ENCODE measurements around the gene MAPK8IP2. TPM values are rescaled to one million over a fixed set of nuclear protein-coding genes. Genes with fewer than 3 reads are reported as not detected.
"Not testable (repeated sequence)": the region's sequence is repeated elsewhere in the genome, so short reads cannot be mapped to it uniquely, and the experiment has no call there.

The MAPK8IP2 gene
- total RNA-seq, 1 experiment from 2014 or later, result 2.2 TPM

DNA sequence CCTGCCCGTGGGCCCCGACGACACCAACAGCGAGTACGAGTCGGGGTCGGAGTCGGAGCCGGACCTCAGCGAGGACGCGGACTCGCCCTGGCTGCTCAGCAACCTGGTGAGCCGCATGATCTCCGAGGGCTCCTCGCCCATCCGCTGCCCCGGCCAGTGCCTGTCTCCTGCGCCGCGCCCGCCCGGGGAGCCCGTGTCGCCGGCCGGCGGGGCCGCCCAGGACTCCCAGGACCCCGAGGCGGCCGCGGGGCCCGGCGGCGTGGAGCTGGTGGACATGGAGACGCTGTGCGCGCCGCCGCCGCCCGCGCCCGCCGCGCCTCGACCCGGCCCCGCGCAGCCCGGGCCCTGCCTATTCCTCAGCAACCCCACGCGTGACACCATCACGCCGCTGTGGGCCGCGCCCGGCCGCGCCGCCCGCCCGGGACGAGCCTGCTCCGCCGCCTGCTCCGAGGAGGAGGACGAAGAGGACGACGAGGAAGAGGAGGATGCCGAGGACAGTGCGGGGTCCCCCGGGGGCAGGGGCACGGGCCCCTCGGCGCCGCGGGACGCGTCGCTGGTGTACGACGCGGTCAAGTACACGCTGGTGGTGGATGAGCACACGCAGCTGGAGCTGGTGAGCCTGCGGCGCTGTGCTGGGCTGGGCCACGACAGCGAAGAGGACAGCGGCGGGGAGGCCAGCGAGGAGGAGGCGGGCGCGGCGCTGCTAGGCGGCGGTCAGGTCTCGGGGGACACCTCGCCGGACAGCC lies 3.8 kb downstream of the MAPK8IP2 start:
- Histone ChIP-seq H3K4me3 (no peak overlapping the region), H3K36me3 (no peaks in the 10 kb centered on the region), H3K27me3 (peaks cover 4% of the 10 kb centered on the region; the same call in 1 of the 2 replicates), H3K9me3 (no peaks in the 10 kb centered on the region)
- no peak for DNase-seq

DNA sequence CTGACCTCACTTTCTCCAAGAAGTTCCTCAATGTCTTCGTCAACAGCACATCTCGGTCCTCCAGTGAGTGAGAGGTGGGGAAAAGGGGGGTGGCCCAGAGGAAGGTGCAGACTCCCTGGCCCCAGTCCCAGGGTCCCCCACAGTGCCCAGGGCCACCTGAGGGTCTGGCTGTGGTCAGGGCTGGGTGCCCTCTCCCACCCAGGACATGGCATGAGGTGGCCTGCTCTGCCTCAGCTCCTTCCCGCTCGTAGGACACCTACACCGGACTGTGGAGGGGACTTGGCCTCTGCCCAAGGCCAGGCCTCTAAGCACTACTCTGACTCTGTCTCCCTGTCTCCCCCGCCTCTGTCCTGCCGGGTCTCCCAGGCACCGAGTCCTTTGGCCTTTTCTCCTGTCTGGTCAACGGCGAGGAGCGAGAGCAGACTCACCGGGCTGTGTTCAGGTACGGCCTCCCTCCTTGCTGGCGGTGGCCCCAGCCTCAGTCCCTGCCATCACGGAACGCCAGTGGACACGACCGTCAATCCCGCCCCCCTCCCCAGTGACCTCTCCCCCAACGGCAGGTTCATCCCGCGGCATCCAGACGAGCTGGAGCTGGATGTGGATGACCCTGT lies 4.5 kb downstream of the MAPK8IP2 start:
- Histone ChIP-seq H3K36me3 (no peaks in the 10 kb centered on the region), H3K4me3 (no peak overlapping the region), H3K27me3 (no peaks in the 10 kb centered on the region; the same call in 1 of the 2 replicates)

DNA sequence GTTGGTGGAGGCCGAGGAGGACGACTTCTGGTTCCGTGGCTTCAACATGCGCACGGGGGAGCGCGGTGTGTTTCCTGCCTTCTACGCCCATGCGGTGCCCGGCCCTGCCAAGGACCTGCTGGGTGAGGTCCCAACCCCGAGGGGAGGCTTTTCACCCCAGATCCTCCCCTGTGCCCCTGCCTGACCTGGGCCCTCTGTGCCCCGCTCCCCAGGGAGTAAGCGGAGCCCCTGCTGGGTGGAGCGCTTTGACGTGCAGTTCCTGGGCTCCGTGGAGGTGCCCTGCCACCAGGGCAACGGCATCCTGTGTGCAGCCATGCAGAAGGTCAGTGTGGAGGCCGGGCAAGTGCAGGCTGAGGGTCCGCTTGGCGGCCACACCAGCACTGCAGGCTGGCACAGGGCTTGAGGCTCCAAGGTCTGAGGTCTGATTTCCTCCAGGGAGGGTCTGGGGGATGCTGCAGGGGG lies 5.1 kb downstream of the MAPK8IP2 start:
- H3K9me3 ChIP-seq, result no peaks in the 10 kb centered on the region
- no peaks in the 10 kb centered on the region for H3K36me3 ChIP-seq
- no peak for DNase-seq
- H3K27me3 ChIP-seq, result no peaks in the 10 kb centered on the region
- no peak overlapping the region for H3K4me3 ChIP-seq

More for the DNA sequence above, 4.5 kb downstream of the MAPK8IP2 start:
- no peaks in the 10 kb centered on the region for H3K9me3 ChIP-seq
- DNase-seq, result no peak

DNA sequence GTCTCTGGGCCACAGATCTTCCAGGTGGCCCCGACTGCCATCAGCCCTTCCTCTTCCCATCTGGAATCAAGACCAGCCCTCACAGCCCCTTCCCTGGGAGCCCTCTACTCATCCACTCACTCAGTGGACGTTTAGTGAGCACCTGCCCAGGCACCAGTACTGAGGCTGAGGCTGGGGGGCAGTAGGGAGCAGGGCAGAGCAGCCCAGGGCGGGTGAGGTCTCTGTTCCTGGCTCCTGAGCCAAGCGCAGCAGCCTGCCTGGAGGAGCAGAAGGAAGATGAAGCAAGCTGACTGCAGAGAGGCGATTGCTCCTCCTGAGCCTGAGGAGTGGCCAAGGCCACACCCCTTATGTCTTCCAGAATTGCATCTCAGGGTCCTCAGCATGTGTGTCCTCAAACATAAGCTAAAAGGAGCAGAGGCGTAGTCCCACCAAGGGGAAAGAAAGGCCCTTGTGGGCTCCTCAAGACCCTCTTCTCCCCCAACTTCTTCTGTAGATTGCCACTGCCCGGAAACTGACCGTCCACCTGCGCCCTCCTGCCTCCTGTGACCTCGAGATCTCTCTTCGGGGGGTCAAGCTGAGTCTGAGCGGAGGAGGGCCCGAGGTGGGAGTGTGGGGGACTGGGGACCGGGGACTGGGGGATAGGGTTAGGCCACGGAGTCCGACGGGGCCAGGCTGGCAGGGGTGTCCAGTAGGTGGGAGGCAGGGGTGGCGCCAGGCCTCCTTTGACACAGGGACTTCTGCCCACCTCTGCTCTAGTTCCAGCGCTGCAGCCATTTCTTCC lies 5.8 kb downstream of the MAPK8IP2 start:
- Histone ChIP-seq H3K4me3 (no peak overlapping the region), H3K9me3 (no peaks in the 10 kb centered on the region), H3K36me3 (no peaks in the 10 kb centered on the region), H3K27me3 (no peaks in the 10 kb centered on the region)
- no peak for DNase-seq

DNA sequence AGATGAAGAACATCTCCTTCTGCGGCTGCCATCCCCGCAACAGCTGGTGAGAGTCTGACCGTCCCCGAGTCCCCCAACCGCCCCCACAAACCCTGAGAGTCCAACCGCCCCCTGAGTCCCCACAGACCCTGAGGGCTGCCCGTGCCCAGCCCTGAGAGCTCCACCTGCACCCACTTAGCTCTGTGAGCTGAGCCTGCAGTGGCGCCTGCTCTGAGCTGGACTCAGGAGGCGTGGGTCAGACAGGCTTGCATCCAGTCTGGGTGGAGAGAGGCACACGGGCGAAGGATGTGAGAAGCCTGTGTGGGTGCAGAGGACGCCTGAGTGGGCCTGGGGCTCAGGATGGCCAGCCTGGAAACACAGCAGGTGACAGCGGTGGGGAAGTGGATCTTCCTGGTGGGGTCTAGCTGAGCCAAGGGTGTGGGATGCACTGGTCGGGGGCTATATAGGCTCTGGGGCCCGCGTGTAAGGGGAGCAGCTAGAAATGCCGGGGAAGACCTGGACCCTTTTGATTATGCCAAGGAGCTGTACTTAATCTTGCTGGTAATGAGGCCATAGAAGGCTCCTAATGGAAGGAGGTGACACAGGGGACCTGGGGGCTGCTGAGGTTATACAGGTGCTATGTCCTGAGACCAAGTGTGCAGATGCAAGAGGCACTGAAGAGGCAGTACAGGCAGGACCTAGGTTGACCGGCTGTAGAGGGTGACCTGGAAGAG lies 6.5 kb downstream of the MAPK8IP2 start:
- Histone ChIP-seq H3K36me3 (no peaks in the 10 kb centered on the region), H3K4me3 (no peak overlapping the region), H3K9me3 (no peaks in the 10 kb centered on the region), H3K27me3 (no peaks in the 10 kb centered on the region)
- no peak for DNase-seq

DNA sequence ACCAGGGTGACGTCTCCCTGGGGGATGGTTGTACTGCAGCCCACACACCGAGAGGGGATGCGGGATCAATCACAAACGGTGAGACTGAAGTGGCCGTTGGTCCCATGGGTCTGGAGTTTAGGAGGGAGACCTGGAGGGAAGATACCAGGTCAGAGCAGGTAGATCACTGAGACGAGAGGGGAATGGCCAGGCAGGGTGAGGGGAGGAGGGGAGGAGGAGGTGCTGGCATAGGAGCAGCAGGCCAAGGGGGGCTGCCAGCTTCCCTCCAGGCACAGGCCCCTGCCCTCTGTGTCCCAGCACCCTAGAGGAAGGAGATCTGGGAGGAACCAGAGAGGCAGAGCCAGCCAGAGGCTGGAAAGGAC lies 7.0 kb downstream of the MAPK8IP2 start:
- H3K36me3 ChIP-seq, result no peaks in the 10 kb centered on the region
- DNase-seq, result no peak
- H3K9me3 ChIP-seq, result no peaks in the 10 kb centered on the region
- H3K4me3 ChIP-seq, result no peak overlapping the region
- H3K27me3 ChIP-seq, result no peaks in the 10 kb centered on the region

DNA sequence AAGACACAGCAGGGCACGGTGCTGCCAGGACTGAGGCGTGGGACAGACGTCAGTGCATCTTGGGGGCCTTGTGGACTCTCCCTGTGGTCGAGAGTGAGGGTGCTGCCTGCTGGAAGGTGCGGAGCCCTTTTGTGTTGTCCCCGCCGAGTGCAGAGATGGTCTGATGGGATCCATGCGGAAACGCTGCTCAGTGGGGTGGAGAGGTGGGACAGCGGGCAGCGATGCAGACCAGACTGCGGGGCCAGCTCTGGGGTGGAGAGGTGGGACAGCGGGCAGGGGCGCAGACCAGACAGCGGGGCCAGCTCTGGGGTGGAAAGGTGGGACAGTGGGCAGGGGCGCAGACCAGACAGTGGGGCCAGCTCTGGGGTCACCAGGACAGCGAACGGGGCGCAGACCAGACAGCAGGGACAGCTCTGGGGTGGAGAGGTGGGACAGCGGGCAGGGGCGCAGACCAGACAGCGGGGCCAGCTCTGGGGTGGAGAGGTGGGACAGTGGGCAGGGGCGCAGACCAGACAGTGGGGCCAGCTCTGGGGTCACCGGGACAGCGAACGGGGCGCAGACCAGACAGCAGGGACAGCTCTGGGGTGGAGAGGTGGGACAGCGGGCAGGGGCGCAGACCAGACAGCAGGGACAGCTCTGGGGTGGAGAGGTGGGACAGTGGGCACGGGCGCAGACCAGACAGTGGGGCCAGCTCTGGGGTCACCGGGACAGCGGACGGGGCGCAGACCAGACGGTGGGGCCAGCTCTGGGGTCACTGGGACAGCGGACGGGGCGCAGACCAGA lies 7.7 kb downstream of the MAPK8IP2 start:
- not testable (repeated sequence) for H3K27me3 ChIP-seq, H3K36me3 ChIP-seq, H3K9me3 ChIP-seq, DNase-seq, H3K4me3 ChIP-seq

DNA sequence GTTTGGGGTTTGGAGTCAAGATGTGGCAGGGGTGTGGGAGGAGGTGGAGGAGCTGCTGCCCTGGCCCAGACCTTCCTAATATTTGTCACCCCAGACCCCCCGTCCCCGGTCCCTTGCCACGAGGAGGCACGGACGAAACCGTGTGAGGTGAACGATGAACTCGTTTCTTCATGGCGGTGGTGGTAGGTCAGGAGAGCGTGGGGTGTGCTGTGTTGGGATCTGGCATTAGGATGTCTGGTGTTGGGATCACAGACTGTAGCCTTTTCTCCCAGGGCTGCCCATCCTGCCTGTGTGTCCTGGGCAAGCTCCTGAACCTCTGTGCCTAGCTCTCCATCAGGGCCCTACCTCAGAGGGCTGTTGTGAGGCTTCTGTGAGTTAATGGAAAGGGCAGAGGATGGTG lies 8.4 kb downstream of the MAPK8IP2 start:
- Histone ChIP-seq H3K4me3 (no peak overlapping the region), H3K36me3 (no peaks in the 10 kb centered on the region), H3K27me3 (no peaks in the 10 kb centered on the region), H3K9me3 (no peaks in the 10 kb centered on the region)
- no peak for DNase-seq

DNA sequence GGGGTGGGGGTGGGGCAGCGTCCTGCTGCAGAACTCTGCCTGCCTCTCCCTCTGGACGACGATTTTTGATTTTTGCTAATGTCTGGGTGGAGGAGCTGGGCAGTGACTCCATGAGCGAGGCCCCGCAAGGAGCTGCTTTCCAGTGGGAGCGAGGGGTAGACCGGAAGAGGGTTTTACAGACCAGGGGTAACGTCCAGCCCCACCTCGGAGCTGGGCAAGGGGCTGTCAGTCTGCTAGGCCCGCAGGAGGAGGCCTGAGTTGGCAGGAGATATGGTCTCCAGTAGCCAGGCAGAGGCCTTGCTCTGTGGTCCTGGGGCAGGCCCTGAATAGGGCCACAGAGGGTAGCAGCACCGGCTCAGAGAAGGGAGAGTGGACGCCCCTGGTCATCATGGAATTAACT lies 9.0 kb downstream of the MAPK8IP2 start:
- Histone ChIP-seq H3K36me3 (no peaks in the 10 kb centered on the region), H3K9me3 (no peaks in the 10 kb centered on the region), H3K27me3 (no peaks in the 10 kb centered on the region), H3K4me3 (no peak overlapping the region)
- no peak for DNase-seq

DNA sequence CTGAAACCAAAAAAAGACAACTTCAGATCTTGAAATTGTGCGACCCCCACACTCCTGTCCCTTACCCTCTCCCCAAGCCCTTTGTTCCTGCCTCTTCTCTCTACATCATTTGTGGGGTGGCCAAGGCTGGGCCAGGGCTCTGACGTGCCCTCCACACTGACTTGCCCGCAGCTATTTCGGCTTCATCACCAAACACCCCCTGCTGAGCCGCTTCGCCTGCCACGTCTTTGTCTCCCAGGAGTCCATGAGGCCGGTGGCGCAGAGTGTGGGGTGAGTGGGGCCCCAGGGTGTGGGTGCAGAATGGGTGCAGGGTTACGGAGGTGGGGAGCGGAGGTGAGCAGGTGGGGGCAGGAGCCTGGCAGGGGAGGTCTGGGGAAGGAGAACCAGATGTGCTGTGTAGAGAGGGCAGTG lies 9.5 kb downstream of the MAPK8IP2 start:
- Histone ChIP-seq H3K27me3 (no peaks in the 10 kb centered on the region), H3K9me3 (no peaks in the 10 kb centered on the region), H3K4me3 (no peak overlapping the region), H3K36me3 (no peaks in the 10 kb centered on the region)
- no peak for DNase-seq

DNA sequence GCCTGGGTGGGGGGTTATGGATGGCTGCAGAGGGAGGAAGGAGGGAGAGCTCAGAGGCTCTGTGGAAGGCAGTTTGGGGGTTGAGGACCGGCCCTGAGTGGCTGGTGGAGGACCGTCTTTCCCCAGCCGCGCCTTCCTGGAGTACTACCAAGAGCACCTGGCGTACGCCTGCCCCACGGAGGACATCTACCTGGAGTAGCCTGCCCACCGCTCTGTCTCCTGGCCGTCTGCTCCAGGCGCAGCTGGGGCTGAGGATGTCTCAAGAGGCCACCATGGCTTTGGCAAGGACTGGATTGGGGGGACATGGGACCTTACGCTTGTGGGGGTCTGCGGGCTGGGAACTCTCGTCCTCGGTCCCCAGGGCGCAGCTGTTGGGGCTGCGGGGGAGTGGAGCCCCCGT lies 10.0 kb downstream of the MAPK8IP2 start:
- no peaks in the 10 kb centered on the region for H3K36me3 ChIP-seq
- H3K4me3 ChIP-seq, result no peak overlapping the region
- no peaks in the 10 kb centered on the region for H3K9me3 ChIP-seq
- no peak for DNase-seq
- no peaks in the 10 kb centered on the region for H3K27me3 ChIP-seq

DNA sequence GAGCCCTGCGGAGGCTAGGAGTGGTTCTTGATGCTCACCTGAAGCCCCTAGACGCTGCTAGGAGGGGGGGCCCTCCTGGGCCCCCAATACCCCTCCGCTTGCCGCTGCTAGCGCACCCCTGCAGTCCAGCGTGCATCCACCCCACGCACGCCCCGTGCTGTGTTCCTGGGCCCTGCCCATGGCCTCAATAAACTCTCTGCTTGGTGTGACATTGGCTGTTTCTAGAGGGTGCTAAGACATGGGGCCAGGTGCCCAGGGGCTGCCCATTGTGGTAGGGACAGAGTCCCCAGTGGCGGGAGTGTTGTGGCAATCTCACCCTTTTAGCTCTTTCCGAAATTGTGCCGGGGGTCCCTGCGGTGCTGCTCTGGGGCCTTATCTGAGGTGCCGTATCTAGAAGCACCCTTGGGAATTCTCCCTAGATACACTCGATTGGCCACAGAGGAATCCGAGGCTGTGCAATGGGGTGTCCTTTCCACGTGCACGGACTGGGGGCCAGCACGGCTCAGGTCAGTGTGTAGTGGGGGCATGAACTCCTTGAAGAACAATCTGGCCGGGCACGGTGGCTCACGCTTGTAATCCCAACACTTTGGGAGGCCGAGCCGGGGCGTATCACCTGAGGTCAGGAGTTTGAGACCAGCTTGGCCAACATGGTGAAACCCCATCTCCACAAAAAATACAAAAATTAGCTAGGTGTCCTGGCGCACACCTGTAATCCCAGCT lies 10.9 kb downstream of the MAPK8IP2 start:
- DNase-seq, result no peak
- H3K9me3 ChIP-seq, result no peaks in the 10 kb centered on the region
- no peak overlapping the region for H3K4me3 ChIP-seq
- H3K27me3 ChIP-seq, result no peaks in the 10 kb centered on the region
- no peaks in the 10 kb centered on the region for H3K36me3 ChIP-seq

DNA sequence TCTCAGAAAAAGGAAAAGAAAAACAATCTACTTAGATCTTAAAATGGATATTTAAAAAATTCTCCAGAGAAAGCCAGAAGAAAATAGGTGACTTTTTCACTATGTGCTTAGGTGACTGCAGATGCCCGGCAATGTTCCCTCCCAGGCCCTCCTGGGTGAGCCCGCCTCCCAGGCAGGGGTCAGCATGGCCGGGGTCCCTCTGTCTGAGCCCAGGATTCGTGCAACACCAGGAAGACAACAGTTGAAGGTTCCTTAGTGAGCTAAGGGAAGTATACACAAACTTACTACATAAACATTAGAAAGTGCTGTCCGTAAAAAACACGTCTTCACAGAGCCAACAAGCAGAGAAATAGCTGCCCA lies 11.6 kb downstream of the MAPK8IP2 start:
- DNase-seq, result no peak
- no peak overlapping the region for H3K4me3 ChIP-seq
- no peaks in the 10 kb centered on the region for H3K9me3 ChIP-seq
- H3K27me3 ChIP-seq, result no peaks in the 10 kb centered on the region
- H3K36me3 ChIP-seq, result no peaks in the 10 kb centered on the region

DNA sequence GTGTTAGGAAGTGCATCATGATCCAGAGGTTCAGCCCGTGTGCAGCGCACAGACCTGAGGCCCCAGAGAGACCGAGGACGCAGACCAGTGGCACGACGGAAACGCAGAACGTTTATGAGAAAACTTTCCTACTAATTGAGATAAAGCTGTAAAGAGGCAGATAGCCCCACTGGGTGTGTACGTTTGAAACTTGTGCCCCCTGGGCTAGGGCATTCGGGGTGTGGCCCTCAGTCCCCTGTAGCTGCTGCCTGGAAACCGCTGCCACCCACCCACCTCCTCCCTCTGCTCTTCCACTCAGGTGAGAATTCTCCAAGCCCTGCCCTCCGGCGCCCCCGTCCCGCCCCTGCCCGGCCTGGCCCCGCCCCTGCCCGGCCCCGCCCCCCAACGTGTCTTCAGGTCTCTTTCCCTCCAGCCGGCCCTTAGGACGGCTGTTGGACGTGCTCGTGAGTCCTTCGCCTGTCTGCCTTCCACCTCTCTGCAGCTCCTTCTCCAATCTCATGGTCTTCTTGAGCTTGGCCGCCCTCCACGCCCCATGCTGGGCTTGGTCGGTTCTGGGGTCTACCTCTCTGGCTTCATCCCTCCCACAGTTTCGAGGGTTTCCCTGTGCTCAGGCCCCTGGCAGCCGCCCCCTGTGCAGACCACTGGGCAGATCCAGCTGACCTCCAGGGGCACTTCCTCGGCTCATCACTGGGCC lies 12.1 kb downstream of the MAPK8IP2 start:
- Histone ChIP-seq H3K36me3 (no peaks in the 10 kb centered on the region), H3K4me3 (no peak overlapping the region), H3K27me3 (no peaks in the 10 kb centered on the region), H3K9me3 (no peaks in the 10 kb centered on the region)
- no peak for DNase-seq

DNA sequence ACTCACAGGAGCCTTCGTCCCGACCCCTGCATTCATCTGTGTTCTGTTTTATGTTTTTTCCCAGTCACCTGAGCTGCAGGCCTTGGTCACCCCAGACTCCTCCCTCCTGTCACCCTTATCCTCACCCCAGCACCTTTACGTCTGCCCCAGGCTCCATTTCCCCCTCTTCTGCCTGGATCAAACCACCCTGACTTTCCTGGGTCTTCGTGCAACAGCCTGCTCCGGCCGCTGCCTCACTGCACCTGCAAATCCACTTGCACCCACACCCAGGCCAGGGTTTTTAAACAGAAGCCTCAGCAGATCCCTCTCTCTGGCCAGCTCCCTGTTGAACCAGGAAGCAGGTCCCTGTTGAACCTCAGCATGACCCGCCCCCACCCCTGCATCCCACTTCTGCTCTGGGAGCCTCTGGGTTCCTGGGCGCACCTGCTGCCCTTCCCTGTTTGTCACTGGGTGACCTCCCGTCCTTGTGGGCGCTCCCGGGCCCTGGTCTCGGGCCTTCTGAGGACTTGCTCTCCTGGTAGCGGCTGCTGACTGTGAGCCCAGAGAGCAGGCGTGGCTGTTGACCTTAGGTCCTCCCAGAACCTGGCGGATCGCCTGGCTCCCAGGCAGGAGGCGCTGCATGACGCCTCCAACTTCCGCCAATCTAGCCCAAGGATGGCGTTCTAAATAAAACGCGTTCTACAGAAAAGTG lies 12.8 kb downstream of the MAPK8IP2 start:
- no peaks in the 10 kb centered on the region for H3K36me3 ChIP-seq
- no peaks in the 10 kb centered on the region for H3K9me3 ChIP-seq
- DNase-seq, result peak; percentile 73
- no peak overlapping the region for H3K4me3 ChIP-seq
- H3K27me3 ChIP-seq, result no peaks in the 10 kb centered on the region

Data from MG63 (cell line).